Mucosa of descending colon (tissue), 3 donors: Measurements from ENCODE around the gene CDCA8. TPM values are rescaled to one million over a fixed set of nuclear protein-coding genes. Genes with fewer than 3 reads are reported as not detected.

Experiments used
- ATAC-seq: fragments of 200-7000 bp; cut with Tn5 transposase; one replicate; pipeline ENCODE4 v1.9.1; 2020; ENCODE audit warnings: mild to moderate bottlenecking, moderate library complexity
- DNase-seq, 3 donors: peaks; one replicate each; pipeline ENCODE4 v3.0.0-alpha.2; 2020
- H3K36me3 ChIP-seq: fragments of 200-600 bp; one replicate; pipeline ENCODE4 v1.8.0; 2021; ENCODE audit warnings: low read depth, mild to moderate bottlenecking
- H3K4me1 ChIP-seq: fragments of 200-600 bp; one replicate; pipeline ENCODE4 v1.8.0; 2021; ENCODE audit warnings: low read depth, mild to moderate bottlenecking
- H3K4me3 ChIP-seq: fragments of 200-600 bp; one replicate; pipeline ENCODE4 v1.8.0; 2021; ENCODE audit warnings: mild to moderate bottlenecking
- H3K9me3 ChIP-seq: fragments of 200-600 bp; one replicate; pipeline ENCODE4 v1.8.0; 2021; ENCODE audit warnings: mild to moderate bottlenecking
- CTCF ChIP-seq: fragments of 200-600 bp; IDR thresholded peaks from one replicate; pipeline ENCODE4 v1.8.0; 2022; ENCODE audit warnings: antibody characterized with exemption, mild to moderate bottlenecking
- intact Hi-C, 2 donors: fragments of 100-400 bp; cut with DNase I in 1 of 2; cut with micrococcal nuclease in 1 of 2; formaldehyde crosslinking; loops; one replicate each; pipeline versions ENCODE4 v1.11.0 to v1.11.1; 2022; cut with DNase I, micrococcal nuclease
- total RNA-seq, 3 donors: library from RNA; stranded (reverse); fragmentation: NEBNext Ultra II Directional in 2 of 3; extraction: Animal tissue kit (Norgen Biotek cat#: 25700) in 2 of 3; gene quantifications; one replicate each; pipeline versions ENCODE4 v1.2.1 to v1.2.4, GENCODE V29; 2021 to 2023
- donor health status: DM: no; HTN: no; CAD: no; lungs with moderate emphysema.
- donor health status: DM: no; HTN: no; CAD: no.
- donor health status: DM: no; HTN: yes; CAD: no.

The CDCA8 gene
- total RNA-seq, 3 donors from 2014 or later = 3.8 to 16.8 (median 10.1) TPM

DNA sequence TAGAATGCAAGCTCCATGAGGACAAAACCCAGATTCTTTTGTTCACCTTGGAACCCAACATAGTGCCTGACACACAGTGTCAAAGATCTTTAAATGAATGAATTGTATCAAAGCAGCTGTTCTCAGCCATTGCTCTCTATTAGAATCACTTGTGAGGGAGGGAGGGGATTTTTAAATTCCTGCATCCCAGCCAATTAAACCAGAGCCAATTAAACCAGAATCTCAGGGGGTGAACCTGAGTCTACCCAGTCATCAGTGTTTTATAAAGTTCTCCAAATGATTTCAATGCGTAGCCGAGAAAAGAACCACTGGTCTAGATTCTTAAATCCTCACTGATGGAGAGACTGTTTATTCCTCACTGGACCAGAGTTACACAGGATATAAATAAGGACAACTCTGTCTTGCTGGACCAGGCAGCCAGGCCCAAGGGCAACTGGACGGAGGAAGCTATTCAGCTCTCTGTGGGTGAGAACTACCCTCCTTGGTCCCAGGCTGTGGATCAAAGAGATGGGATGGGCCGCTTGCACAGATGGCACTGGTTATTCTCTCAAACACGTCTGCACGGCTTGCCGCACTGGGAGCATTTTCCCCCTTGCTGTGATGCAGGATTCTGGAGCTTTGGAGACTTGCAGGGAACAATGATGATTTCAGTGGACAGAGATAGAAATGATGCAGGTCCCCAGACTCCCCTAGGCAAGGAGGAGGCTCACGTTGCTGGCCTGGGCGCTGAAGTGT is 20.0 kb upstream of the CDCA8 start:
- no peak for TF ChIP-seq CTCF
- Histone ChIP-seq H3K9me3 (no peaks in the 10 kb centered on the region), H3K36me3 (no peaks in the 10 kb centered on the region), H3K4me3 (no peak overlapping the region), H3K4me1 (peaks cover 9% of the 10 kb centered on the region)
- DNase-seq (no peak), ATAC-seq (no peak)
- intact Hi-C loops = no loop called here

GRCh38 chr1:37673920-37674319 is 18.4 kb upstream of the CDCA8 start:
- Histone ChIP-seq H3K36me3 (no peaks in the 10 kb centered on the region), H3K4me1 (peaks cover 9% of the 10 kb centered on the region), H3K4me3 (no peak overlapping the region), H3K9me3 (no peaks in the 10 kb centered on the region)
- intact Hi-C loops = no loop called here
- DNase-seq = peak; percentile 12 to 56 (median 37)
- ATAC-seq = peak; percentile 75
- no peak for TF ChIP-seq CTCF

GRCh38 chr1:37676281-37677142 is 15.8 kb upstream of the CDCA8 start:
- Histone ChIP-seq H3K9me3 (no peaks in the 10 kb centered on the region), H3K4me1 (peaks cover 9% of the 10 kb centered on the region), H3K36me3 (no peaks in the 10 kb centered on the region), H3K4me3 (no peak overlapping the region)
- ATAC-seq = peak; percentile 19
- TF ChIP-seq CTCF = no peak
- DNase-seq = peak in 1 of 3 donors; percentile 20
- intact Hi-C loops = no loop called here

- Histone ChIP-seq H3K4me1 (peaks cover 9% of the 10 kb centered on the region), H3K4me3 (no peak overlapping the region), H3K36me3 (no peaks in the 10 kb centered on the region), H3K9me3 (no peaks in the 10 kb centered on the region)
- intact Hi-C loops = no loop called here
- DNase-seq (no peak), ATAC-seq (no peak)
- no peak for TF ChIP-seq CTCF
Measured at GRCh38 chr1:37677143-37677439, 15.2 kb upstream of the CDCA8 start.

DNA sequence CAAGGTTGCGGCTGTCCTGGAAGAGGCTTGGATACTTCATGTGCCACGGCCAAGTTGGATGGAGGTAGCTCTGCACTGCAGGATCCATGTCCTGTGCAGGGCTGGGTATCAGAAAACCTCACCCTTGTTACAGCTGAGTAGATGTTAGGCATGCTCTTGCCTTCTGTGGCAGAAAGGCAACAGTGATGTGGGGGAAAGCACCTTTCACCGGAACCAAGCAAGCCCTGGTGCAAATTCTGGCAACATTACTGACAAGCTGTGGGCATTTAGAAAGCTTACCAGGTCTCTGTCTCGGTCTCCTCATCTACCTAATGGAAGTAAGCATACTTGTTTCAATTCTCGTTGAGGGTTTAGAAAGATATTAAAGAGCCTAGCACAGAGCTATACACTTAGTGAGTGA is 14.5 kb upstream of the CDCA8 start:
- no peaks in the 10 kb centered on the region for H3K36me3 ChIP-seq
- no peak for TF ChIP-seq CTCF
- intact Hi-C loops = no loop called here
- no peak overlapping the region for H3K4me3 ChIP-seq
- DNase-seq (no peak), ATAC-seq (no peak)
- no peaks in the 10 kb centered on the region for H3K9me3 ChIP-seq
- peaks cover 9% of the 10 kb centered on the region for H3K4me1 ChIP-seq
